Measurements from ENCODE around the gene POGZ.

DNA sequence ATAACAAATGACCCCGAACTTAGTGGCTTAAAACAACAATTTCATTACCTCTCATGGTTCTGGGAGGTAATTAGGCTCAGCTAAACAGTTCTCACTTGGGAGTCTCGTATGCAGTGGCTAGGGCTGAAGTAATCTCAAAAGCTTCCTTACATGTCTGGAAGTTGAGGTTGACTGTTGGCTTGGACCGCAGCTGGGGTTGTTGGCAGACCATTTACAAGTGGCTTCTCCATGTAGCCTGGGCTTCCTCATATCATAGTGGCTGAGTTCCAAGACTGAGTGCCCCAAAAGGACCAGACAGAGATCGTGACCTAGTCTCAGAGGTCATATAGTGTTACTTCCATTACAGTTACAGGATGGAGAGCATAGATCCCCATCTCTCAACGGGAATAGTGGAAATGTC, 2.4 kb upstream of the POGZ start:
- TF ChIP-seq, protein P1, sequence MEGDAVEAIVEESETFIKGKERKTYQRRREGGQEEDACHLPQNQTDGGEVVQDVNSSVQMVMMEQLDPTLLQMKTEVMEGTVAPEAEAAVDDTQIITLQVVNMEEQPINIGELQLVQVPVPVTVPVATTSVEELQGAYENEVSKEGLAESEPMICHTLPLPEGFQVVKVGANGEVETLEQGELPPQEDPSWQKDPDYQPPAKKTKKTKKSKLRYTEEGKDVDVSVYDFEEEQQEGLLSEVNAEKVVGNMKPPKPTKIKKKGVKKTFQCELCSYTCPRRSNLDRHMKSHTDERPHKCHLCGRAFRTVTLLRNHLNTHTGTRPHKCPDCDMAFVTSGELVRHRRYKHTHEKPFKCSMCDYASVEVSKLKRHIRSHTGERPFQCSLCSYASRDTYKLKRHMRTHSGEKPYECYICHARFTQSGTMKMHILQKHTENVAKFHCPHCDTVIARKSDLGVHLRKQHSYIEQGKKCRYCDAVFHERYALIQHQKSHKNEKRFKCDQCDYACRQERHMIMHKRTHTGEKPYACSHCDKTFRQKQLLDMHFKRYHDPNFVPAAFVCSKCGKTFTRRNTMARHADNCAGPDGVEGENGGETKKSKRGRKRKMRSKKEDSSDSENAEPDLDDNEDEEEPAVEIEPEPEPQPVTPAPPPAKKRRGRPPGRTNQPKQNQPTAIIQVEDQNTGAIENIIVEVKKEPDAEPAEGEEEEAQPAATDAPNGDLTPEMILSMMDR (IDR thresholded peaks at IDR 0.05; ENCODE audit: insufficient read depth, low read length, poor library complexity, severe bottlenecking), result no peak
- no peak for TF ChIP-seq EZH2phosphoT487 (conservative IDR thresholded peaks at IDR 0.05; ENCODE audit: low read length)
